ENCODE measurements around the gene ADAP2.
A peak's percentile ranks its signal among the peaks of the same experiment; 100 is the strongest.
"Not testable (repeated sequence)": the region's sequence is repeated elsewhere in the genome, so short reads cannot be mapped to it uniquely, and the experiment has no call there.

ADAP2 gene

GRCh38 chr17:30930495-30930894 lies 8.8 kb downstream of the ADAP2 start:
- no peak for DNase-seq

DNA sequence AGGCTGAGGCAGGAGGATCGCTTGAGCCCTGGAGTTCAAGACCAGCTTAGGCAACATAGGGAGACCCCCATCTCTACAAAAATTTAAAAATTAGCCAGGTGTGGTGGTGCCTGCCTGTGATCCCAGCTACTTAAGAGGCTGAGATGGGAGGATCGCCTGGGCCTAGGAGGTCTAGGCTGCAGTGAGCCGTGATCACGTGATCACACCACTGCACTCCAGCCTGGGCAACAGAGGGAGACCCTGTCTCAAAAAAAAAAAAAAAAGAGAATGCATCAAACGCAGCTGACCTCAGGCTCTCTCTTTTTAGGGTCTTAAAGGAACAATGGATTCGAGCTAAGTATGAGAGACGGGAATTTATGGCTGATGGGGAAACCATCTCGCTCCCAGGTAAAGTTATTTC lies 9.8 kb downstream of the ADAP2 start:
- DNase-seq = not testable (repeated sequence)

- no peak for DNase-seq
Measured at GRCh38 chr17:30933966-30934365, 12.2 kb downstream of the ADAP2 start.

GRCh38 chr17:30939051-30939689 lies 17.4 kb downstream of the ADAP2 start:
- peak in 1 of 5 experiments; percentile 53 for DNase-seq

GRCh38 chr17:30942308-30943079 lies 20.7 kb downstream of the ADAP2 start:
- DNase-seq = peak in 1 of 5 experiments; percentile 83

GRCh38 chr17:30947796-30948195 lies 26.1 kb downstream of the ADAP2 start:
- no peak for DNase-seq

GRCh38 chr17:30950189-30950588 lies 28.4 kb downstream of the ADAP2 start:
- no peak for DNase-seq

DNA sequence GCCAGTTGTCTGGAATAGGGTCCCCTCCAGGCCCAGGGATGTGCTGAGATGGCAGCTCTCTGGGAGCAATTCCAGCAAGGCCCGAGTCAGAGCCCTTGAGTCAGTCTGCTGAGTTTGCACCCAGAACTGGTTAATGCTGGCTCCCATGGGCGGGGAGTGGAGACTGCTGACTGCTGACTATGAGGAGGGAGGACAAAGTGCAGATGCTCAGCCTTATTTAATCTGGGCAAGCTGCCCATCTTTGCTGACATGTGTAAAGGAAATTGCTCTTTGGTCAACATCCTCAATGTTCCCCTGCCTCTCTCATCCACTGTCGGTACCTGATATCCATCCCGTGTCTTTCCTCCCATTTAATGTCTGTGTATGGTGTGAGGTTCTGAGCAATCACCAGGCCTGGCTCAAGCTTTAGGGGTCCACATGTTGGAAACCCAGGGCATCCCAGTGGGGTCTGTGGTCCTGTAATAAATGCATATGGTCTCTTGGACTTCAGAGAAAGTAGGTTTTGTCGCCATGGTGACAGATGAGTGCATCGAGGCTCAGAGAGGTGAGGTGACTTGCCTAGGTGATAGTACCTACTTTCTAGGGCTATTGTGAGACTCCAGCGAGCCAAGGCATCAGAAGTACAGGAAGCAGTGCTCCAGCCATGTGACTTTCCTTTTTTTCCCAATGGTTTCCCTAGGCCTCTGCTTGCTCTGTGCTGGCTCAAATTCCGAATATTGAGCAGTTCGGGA lies 29.1 kb downstream of the ADAP2 start:
- no peak for DNase-seq

DNA sequence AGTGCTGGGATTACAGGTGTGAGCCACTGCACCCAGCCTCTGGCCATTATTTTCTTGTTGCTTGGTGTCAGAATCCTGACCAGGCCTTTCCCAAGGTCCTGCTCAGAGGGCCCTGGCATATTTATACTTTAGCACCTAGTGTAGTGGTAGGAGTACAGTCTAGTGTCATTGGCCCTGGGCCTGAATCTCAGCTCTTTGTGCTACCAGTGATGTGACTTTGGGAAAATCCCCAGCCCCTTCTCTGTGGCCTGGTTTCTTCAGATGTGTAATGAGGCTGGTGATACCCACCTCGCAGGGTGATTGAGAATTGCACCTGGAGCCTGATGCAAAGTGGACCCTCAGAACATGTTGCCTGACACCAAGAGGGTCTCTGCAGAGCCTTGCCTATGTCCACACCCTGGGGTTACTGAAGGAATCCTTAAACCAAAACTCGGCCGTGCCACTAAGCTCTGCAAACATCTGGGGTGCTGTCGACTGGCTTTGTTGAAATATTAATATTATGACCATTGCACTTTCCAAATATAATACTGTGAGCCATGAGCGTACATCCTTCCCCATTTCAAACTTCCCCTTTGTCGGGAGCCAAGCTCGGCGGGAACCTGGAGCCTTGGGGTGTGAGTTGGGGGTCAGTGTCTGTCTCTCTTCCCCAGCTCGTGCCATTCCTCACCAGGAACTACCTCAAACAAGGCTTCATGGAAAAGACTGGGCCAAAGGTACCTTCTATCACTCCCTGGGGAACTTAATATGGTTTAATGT lies 31.1 kb downstream of the ADAP2 start:
- no peak for DNase-seq

GRCh38 chr17:30954046-30954830 lies 32.5 kb downstream of the ADAP2 start:
- DNase-seq = no peak

GRCh38 chr17:30956764-30957374 lies 35.1 kb downstream of the ADAP2 start:
- no peak for DNase-seq

DNA sequence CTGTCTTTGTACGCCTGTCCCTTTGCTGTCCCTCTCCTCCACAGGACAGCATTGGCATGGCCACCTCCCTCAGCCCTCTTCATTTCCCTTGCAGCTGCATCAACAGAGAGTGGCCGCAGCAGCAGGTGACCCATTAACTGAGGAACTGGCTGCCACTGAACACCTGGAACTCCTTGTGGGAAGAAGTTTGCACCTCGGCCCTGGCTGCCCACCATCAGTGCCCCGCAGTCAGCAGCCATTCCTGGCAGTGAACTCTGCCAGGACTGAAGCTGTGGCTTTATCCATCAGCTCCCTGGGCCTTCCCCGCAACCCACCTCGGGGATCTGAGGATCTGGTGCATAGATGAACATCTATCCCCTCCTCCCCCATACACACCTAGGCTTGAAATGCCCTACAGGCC lies 36.0 kb downstream of the ADAP2 start:
- DNase-seq = no peak

DNA sequence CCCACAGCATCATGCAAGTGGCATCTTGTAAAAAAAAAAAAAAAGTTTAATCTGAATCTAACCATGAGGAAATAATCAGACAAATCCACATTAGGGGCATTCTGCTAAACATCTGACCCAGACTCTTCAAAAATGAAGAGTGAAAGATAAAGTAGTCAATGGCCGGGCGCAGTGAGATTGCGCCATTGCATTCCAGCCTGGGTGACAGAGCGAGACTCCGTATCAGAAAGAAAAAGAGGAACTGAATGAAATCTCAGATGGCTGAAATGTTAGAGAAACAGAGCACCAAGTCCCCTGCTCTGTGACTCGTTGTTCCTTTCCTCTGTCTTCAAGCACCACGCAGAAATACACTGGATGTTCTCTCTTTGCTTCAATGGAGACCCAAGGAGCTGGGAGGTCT lies 36.4 kb downstream of the ADAP2 start:
- no peak for DNase-seq

DNA sequence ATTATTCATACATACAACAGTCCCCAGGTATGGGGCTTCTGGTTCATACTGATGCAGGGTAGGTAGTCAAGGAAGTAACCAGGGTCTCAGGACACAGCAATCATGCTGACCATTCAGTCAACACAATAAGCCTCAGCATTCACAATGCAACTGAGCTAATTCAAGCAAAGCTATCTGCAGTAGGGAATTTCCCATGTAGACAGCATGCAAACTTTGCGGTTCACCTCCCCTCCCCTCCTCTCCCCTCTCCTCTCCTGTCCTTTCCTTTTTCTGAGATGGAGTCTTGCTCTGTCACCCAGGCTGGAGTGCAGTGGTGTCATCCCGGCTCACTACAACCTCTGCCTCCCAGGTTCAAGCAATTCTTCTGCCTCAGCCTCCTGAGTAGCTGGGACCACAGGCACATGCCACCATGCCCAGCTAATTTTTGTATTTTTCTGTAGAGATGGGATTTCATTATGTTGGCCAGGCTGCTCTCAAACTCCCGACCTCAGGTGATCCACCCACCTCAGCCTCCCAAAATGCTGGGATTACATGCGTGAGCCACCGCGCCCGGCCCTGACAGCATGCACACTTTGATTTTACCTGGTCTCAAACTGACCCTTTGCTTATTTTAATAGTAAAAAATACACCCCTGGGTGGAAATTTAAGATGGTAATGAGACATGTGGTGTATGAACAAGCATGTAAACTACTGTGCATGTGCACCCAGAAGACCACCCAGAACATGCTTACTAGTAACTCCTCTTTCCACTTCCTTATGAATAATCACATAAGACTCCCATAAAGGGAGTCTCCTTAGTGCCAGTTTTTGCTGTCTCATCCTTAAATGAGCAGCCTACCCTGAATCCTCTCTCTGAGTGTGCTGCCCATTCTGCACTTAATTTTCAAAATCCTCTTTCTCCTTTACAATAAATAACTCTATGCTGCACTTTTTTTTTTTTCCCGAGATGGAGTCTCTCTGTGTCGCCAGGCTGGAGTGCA lies 39.8 kb downstream of the ADAP2 start:
- DNase-seq = peak in 1 of 5 experiments; percentile 60

DNA sequence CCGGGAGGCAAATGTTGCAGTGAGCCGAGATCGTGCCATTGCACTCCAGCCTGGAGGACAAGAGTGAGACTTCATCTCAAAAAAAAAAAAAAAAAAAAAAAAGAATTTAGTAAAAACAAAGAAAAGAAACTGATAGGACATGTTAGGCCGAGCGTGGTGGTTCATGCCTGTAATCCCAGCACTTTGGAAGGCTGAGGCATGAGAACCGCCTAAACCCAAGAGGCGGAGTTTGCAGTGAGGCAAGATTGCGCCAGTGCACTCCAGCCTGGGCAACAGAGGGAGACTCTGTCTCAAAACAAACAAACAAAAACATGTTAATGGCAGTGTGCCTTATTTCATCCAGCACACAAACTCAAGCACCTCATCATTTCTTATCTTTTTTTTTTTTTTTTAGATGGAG lies 42.6 kb downstream of the ADAP2 start:
- DNase-seq = not testable (repeated sequence)

DNA sequence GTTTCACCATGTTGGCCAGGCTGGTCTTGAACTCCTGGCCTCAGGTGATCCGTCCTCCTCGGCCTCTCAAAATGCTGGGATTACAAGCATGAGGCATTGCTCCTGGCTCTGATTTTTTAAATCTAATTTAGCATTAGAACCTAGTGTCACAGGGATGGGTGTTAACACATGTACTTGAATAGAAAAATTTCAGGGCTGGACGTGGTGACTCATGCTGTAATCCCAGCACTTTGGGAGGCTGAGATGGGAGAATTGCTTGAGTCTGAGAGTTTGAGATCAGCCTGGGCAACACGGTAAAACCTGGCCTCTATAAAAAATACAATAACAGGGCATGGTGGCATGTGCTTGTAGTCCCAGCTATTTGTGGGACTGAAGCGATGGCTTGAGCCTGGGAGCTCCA lies 43.1 kb downstream of the ADAP2 start:
- no peak for DNase-seq

GRCh38 chr17:30965686-30966085 lies 43.9 kb downstream of the ADAP2 start:
- no peak for DNase-seq

- DNase-seq = not testable (repeated sequence)
Measured at GRCh38 chr17:30967911-30968310, 46.2 kb downstream of the ADAP2 start.

DNA sequence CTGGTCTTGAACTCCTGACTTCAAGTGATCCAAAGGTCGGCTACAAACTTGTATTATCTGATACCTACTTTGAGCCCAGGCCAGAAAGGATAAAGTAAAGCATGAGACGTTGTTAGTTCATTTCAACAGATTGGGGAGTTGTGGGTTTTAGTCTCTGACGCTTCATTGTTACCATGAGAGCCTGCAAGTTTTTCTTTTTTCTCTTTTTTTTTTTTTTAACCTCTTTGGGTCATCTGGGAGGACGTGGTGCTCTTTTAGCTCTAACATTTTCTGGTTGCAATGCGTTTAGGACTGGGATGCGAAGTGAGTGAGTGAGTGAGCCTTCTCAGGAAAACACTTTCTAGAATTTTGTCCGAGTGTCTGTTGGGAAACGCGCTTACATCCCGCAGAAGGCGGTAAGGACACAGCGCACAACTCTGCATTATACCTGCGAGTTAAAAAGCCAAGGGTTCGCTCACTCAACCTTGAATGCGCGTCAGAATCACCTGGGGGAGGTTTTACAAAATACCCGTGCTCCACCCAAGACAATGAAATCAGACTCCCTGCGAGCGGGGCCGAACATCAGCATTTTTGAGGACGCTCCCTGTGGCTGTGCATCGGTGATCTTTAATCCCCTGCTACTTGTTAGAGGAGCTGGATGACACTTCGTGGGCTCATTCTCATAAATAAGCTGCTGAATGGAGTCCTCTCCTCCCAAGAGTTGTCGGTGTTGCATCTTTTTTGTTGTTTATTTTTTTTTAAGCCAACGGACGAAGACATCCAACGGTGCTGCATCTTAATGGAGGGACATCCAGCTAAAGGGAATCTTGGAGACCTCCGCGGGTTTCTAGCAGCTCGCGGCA lies 48.5 kb downstream of the ADAP2 start:
- peak in 1 of 5 experiments; percentile 68 for DNase-seq

Data from T-helper 2 cell (primary cell).